Ishikawa (cell line): ENCODE data around the gene SLC9A9.

Source experiments
- FOXM1 ChIP-seq: IDR thresholded peaks from 2 replicates; pipeline ENCODE4 v1.6.1; 2012; ENCODE audit warnings: low read depth, borderline replicate concordance
- RAD21 ChIP-seq: IDR thresholded peaks from 2 replicates; pipeline ENCODE4 v1.6.1; 2012; ENCODE audit warnings: low read depth
- REST ChIP-seq: IDR thresholded peaks from 2 replicates; pipeline ENCODE4 v1.6.1; 2012; ENCODE audit warnings: low read depth, mild to moderate bottlenecking
- TF ChIP-seq, protein P1 (sequence below): IDR thresholded peaks from 2 replicates; pipeline ENCODE4 v1.6.1; 2012

DNA sequence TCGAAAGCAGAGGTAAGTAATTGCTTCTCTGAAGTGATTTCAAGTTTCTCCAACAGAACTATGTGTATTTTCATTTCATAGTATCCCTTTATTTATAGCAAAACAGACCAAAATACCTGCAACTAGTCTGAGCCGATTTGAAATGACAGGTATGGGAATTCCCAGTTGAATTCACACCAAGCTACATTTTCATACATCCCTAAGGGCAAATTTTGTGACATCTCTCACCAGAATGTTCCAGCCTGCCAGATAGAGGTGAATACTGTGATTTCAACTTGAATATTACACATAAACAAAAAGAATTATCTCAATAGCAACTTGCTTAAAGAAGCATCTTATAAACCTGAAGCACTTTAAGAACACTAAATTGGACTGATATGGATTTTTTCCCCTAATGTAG lies 235.7 kb downstream of the SLC9A9 start:
- TF ChIP-seq, protein P1, sequence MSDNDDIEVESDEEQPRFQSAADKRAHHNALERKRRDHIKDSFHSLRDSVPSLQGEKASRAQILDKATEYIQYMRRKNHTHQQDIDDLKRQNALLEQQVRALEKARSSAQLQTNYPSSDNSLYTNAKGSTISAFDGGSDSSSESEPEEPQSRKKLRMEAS, result no peak
- TF ChIP-seq RAD21 (no peak), REST (no peak), FOXM1 (no peak)
